GF-D8 (cell line): ENCODE measurements around the gene PARP16.
A peak's percentile ranks its signal among the peaks of the same experiment; 100 is the strongest.

ENCODE experiments used
- DNase-seq: peaks from one replicate; lab custom pipeline; 2025; lab: John Stamatoyannopoulos, UW

PARP16 gene, protein sequence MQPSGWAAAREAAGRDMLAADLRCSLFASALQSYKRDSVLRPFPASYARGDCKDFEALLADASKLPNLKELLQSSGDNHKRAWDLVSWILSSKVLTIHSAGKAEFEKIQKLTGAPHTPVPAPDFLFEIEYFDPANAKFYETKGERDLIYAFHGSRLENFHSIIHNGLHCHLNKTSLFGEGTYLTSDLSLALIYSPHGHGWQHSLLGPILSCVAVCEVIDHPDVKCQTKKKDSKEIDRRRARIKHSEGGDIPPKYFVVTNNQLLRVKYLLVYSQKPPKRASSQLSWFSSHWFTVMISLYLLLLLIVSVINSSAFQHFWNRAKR

GRCh38 chr15:65286704-65287519 lies at the start of gene PARP16:
Gene PARP16, minus strand, starts transcription at chr15:65286883. Its CDS starts 457 bp downstream, at chr15:65286426.
- DNase-seq, result peak; percentile 76

- no peak for DNase-seq
These were observed 48.8 kb upstream of the PARP16 start for GRCh38 chr15:65335278-65336055.

DNA sequence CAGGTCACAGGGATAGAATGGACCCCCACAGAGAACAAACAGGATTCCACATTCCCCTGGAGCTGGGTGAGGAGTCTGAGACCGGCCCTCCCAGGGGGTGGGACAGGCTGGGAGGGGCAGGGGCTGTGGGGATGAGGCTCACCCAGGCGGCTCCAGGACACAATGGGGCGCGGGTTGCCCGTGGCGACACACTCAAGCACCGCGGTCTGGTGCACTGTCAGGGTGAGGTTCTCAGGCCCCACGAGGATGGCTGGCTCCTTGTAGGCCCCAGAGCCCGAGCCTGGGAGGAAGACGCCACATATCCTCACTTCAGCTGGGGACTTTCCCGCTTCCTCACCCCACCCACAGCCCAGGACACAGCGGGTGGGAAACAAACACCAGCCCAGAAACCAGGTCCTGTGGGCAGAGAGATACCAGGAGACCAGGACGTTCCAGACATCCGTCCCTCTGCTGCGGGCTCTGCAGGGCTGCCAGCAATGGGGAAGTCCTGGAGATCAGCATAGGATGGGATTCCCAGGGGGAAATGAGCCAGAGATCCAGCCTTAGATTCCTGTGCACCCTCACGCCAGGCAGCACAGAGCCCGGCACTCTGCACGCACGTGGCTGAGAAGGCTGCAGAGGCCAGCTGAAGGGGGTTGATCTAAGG lies 48.0 kb upstream of the PARP16 start:
- DNase-seq, result no peak

DNA sequence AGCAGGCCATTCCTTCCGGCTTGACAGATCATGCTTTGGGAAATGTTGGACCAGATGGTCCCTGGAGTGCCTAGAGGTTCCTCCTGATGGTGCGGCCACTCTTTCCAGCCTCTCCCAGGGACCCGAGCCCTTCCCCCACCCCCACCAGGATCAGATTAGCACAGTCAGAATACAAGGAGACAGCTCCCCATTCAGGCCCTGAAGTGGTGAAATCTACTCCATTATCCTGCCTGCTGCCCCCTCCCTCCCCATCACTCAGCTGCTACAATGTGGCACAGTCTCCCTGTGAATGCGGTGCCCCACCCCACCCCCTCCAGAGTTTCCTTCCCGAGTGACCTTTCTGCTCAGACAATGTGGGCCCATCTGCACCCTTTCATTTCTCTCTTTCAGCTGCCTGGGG lies 47.2 kb upstream of the PARP16 start:
- no peak for DNase-seq

GRCh38 chr15:65333148-65333820 lies 46.6 kb upstream of the PARP16 start:
- no peak for DNase-seq

DNA sequence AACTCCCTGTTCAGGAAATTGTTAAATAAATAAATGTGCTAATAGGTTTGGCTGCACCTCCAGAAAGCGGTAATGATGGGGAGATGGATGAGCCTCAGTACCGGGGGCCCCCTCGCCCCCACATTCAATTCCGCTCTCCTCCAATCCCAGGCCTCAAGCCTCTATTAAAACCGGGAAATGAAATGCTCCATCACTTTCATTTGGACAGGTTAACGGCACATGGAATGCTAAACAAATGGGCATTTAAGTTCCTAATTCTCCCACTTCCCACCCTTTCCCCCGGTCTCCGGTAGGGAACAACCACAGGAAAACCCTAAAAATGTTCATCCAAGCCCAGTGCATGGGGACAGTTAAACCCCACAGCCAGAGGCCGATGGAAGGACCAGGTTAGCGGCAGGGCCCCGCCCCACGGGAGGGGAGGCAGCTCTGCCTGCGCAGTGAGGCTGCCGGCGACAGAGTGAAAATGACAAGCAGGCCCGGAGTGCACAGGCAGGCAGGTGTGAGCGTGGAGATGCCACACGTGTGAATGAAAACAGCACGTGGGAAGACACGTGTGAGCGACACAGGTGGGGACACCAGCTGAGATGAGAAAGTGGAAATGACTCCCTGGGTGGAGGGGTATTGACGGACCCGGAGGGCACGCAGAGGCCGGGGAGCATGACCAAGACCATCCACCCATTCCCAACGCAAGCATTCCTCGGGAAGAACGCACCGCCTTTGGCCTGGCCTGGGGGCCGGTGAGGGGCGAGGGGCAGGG lies 45.9 kb upstream of the PARP16 start:
- no peak for DNase-seq

DNA sequence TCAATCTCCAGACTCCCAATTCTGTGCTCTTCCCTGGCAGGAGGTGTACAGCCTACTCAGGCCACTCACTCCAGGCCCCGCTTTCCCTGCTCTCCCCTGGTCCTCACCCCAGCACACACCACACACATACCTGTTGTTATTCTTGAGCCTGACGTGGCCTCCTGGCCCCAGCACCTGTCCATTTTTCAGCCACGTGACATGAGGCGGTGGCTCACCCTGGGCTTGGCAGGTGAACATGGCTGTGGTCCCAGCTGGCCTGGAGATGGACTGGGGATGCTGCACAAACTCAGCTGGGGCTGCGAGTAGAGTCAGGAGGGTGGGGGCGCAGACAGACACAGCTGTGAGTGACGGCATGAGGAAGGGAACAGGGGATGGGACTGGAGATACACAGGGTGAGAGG lies 45.1 kb upstream of the PARP16 start:
- DNase-seq, result no peak

GRCh38 chr15:65330934-65331645 lies 44.4 kb upstream of the PARP16 start:
- DNase-seq, result no peak

DNA sequence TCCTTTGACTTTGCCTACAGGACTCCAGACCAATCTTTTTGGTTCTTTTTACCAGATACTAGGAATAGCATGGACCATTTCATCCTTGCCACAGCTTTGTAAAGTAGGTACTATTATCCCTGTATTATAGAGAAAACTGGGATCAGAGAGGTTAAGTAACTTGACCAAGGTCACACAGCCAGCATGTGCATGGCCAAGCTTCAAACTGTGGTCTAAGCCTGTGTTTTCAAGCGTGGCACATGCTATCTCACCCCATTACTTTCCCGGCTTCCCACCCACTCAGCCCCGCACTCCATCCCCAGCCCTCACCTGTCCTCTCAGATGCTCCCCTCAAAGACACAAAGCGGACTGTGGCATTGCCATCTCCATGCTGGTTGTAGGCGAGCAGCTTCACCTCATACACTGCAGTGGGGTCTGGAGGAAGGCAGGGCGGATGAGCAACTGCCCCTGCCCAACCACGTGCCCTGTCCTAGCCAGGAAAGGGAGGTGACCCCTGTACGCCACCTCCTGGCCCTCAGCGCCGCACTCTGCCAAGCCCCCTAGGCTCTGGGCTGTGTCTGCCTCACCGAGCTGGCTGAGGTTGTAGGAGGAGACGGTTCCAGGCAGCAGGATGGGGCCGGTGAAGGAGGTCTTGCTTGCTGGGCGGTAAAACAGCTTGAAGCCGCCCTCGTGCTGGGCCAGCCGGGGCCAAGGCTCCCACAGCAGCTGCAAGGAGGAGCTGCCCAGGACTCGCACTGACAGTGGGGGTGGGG lies 43.5 kb upstream of the PARP16 start:
- no peak for DNase-seq

DNA sequence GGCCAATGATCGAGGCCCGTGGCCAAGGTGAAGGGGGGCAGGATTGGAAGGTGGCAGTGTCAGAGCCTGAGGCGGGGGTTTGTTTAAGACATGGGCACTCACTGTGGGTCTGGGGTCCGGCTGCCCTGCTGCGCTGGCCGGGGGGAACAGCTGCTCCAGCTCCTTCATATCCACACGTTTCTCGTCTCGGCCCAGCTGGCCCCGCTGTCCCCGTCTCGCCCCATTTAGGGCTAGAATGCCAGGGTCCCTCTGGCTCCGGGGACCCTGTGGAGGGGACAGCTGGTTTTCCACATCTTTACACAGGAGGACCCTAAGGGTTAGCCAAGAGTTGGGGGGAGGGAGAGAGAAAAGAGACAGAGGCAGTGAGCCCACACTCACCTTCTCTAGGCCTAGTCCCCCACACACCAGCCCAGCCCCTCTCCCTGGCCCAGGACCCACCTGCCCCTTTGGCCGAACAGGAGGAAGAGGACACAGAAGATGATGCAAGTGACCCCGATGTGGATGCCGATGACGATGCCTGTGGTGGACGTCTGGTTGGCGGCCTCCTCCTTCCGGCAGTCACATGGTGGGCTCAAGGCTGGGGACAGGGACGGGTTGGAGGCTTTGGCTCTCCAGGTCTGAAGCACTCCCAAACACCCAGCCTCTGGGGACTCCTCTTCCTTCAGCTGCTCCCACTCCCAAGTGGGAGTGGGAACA lies 42.8 kb upstream of the PARP16 start:
- DNase-seq, result no peak

- DNase-seq, result no peak
These were observed 42.0 kb upstream of the PARP16 start for GRCh38 chr15:65328506-65329287.

DNA sequence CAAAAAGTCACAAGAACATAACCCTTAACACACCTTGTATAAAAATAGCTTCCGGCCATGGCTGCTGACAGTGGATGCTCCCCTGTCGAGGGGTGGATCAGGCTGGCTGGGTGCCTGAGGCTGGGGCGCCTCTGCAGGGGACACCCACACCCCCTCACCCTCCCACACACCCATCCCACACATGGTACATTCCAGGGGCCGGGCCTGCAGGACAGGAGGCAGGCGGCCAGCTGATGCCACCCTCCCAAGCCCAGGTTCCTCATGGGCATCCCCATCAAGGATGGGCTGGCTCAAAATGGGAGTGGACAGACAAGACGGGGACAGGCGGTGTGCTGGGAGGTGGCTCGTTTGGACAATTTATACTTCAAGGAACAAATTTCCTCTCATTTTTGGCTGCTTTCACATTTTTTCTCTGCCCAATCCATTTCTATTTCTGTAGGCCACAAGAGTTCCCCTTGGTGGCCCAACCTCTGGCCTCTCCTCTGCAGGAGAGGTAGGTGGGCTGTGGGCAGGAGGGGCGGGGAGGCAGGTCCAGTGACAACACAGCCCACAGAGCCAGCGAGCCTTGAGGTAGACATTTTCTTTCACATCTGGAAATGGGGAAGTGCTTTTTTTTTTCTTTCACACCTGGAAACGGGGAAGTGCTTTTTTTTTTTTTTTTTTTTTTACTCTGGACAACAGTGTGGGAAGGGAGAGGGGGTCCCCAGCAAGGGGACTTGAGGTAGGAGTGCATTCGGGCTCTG lies 41.1 kb upstream of the PARP16 start:
- no peak for DNase-seq

DNA sequence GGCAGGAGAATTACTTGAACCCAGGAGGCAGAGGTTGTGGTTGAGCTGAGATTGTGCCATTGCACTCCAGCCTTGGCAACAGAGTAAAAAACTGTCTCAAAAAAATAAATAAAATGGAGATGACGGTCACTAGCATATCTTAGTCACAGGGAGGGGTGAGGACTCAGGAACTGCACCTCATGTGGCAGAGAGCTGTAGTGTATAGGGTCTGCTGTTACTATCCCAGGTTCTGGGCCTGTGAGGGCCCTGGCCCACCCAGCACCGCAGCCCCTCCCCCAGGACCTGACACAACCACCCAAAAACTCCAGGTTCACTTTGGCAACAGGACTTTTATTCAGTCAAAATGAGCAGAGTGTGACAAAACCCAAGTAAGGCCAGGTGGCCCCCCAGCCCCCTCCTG lies 40.1 kb upstream of the PARP16 start:
- no peak for DNase-seq

DNA sequence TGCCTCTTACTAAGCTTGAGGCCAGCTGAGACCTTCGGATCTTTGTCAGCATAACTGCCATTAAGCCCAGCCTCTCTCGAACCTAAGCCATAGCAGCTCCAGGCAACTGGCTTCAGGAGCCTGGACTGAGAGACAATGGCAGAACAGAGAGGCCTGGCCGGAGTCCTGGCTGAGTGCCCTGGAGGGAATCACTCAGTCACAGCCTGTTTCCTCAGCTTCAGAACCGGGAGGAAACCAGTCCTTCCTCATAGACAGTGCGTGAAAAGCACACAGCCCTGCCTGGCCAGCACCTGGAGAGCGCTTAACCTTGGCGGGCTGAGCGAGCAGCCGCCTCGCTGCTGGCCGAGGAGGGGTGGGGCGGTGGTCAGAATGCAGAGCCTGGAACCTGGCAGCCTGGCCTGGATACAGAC lies 39.4 kb upstream of the PARP16 start:
- DNase-seq, result no peak

DNA sequence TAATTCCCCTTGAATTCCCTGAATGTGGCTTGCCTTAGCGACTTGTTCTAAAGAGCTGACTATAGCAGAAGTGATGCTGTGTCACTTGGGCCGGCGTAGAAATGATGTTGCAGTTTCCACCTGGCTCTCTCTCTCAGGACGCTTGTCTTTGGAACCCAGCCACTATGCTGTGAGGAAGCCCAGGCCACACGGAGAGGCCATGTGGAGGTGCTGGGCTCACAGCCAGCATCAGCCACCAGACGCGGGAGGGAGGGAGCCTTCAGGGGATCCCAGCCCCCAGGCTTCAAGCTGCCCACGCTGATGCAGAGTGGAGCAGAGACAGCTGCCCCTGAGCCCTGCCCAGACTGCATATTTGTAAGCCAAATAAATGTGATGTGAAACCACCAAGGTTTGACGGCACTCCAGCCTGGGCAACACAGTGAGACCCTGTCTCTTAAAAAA lies 36.4 kb upstream of the PARP16 start:
- DNase-seq, result no peak

DNA sequence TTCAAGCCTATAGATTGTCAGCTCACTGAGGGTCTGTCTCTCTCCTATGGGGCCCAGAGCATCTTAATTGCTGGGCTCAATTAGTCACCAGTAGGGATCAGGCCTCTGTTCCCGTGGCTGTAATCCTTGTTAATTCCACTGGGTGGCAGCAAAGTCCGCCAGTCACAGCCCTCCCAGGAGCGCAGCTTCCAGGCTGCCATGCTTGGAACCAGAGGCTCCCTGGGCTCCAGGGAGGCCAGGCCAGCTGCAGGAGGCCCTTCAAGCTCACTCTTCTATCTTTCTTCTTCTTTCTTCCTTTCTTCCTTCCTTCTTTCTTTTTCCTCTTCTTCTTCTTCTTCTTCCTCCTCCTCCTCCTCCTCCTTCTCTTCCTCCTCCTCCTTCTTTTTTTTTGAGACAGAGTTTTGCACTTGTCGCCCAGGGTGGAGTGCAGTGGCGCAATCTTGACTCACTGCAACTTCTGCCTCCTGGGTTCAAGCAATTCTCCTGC lies 32.2 kb upstream of the PARP16 start:
- DNase-seq, result peak; percentile 20

DNA sequence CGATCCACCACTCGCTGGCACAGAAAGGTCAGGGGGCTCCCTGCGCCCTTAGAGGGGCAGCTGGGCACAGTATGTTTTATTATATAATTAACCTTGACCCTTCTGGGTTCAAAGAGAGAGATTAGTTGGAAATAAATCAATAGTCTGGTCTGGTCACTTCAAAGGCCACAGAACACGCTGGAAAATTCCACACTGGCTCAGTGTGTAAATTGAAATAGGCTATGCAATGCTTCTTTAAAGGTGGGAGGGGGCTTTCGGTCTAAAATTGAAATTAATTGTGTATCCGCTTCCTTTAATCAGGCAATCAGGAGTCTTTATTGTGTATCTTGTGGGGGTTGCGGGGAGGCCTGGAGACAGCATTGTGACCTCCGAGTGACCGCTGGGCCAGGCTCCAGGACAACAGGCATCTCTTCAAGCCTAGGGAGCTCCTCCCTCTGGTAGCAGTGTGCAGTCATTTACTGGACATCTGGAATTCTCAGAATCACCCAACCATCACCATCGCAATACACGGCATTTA lies 25.8 kb upstream of the PARP16 start:
- no peak for DNase-seq
